Liver (tissue), 9 donors: ENCODE results near the gene C6orf132. TPM values are rescaled to one million over a fixed set of nuclear protein-coding genes. Genes with fewer than 3 reads are reported as not detected.

Experiments
- DNase-seq: peaks from one replicate; pipeline ENCODE4 v3.0.0-alpha.2; 2017; ENCODE audit warnings: low spot score
- H3K27ac ChIP-seq, 2 donors: one replicate each; pipeline ENCODE4 v1.7.0; 2013; ENCODE audit warnings: inconsistent platforms in 2 of 2, low read length in 2 of 2, control low read depth in 1 of 2, low read depth in 1 of 2, mild to moderate bottlenecking in 1 of 2
- H3K27me3 ChIP-seq, 4 donors: one replicate each; pipeline versions ENCODE4 v1.6.1 to v1.7.0; 2013; ENCODE audit warnings: low read length in 3 of 4, inconsistent platforms in 1 of 4, mild to moderate bottlenecking in 1 of 4, moderate library complexity in 1 of 4; ENCODE audit not compliant: control insufficient read depth in 4 of 4, insufficient read depth in 4 of 4
- H3K36me3 ChIP-seq, 4 donors: one replicate each; pipeline versions ENCODE4 v1.6.1 to v1.7.0; 2013; ENCODE audit warnings: low read length in 3 of 4, mild to moderate bottlenecking in 3 of 4, low read depth in 1 of 4, moderate library complexity in 1 of 4; ENCODE audit not compliant: control insufficient read depth in 4 of 4, insufficient read depth in 3 of 4
- H3K4me1 ChIP-seq, 4 donors: one replicate each; pipeline versions ENCODE4 v1.6.1 to v1.7.0; 2013; ENCODE audit warnings: low read length in 3 of 4, mild to moderate bottlenecking in 3 of 4, moderate library complexity in 1 of 4; ENCODE audit not compliant: control insufficient read depth in 4 of 4, insufficient read depth in 4 of 4
- H3K4me3 ChIP-seq, 3 donors: one replicate each; pipeline versions ENCODE4 v1.6.1 to v1.7.0; 2013; ENCODE audit warnings: low read length in 3 of 3, control low read depth in 1 of 3, low read depth in 1 of 3, mild to moderate bottlenecking in 1 of 3
- H3K9ac ChIP-seq, 2 donors: one replicate each; pipeline ENCODE4 v1.7.0; 2013; ENCODE audit warnings: low read length in 2 of 2, mild to moderate bottlenecking in 2 of 2, moderate library complexity in 2 of 2, control low read depth in 1 of 2, low read depth in 1 of 2
- H3K9me3 ChIP-seq, 4 donors: one replicate each; pipeline versions ENCODE4 v1.6.1 to v1.7.0; 2013; ENCODE audit warnings: low read length in 3 of 4; ENCODE audit not compliant: control insufficient read depth in 4 of 4
- CTCF ChIP-seq: fragments of 150-350 bp; IDR thresholded peaks from 2 replicates; pipeline ENCODE4 v1.5.1; 2017; ENCODE audit warnings: improper control_type of control experiment, low read depth, low read length; ENCODE audit not compliant: missing input control
- EGR1 ChIP-seq, 2 donors: IDR thresholded peaks; 2 replicates each; pipeline ENCODE4 v1.6.1; 2016 to 2018; ENCODE audit warnings: antibody characterized with exemption in 2 of 2, low read depth in 2 of 2
- FOXA1 ChIP-seq: IDR thresholded peaks from 2 replicates; pipeline ENCODE4 v1.6.1; 2016; ENCODE audit warnings: antibody characterized with exemption
- FOXA2 ChIP-seq: IDR thresholded peaks from 2 replicates; pipeline ENCODE4 v1.6.1; 2016; ENCODE audit warnings: antibody characterized with exemption
- HNF4A ChIP-seq, 2 donors: conservative IDR thresholded peaks; 2 replicates each; pipeline ENCODE4 v1.6.1; 2016; ENCODE audit warnings: antibody characterized with exemption in 2 of 2, mild to moderate bottlenecking in 2 of 2
- HNF4G ChIP-seq: IDR thresholded peaks from 2 replicates; pipeline ENCODE4 v1.6.1; 2016; ENCODE audit warnings: antibody characterized with exemption
- MAX ChIP-seq: IDR thresholded peaks from 2 replicates; pipeline ENCODE4 v1.6.1; 2016; ENCODE audit warnings: antibody characterized with exemption
- NR2F2 ChIP-seq: IDR thresholded peaks from 2 replicates; pipeline ENCODE4 v1.6.1; 2016; ENCODE audit warnings: antibody characterized with exemption
- REST ChIP-seq: IDR thresholded peaks from 2 replicates; pipeline ENCODE4 v1.6.1; 2016; ENCODE audit warnings: antibody characterized with exemption, mild to moderate bottlenecking
- RXRA ChIP-seq, 2 donors: IDR thresholded peaks; 2 replicates each; pipeline ENCODE4 v1.6.1; 2017 to 2018; ENCODE audit warnings: antibody characterized with exemption in 2 of 2, mild to moderate bottlenecking in 1 of 2
- SP1 ChIP-seq: IDR thresholded peaks from 2 replicates; pipeline ENCODE4 v1.6.1; 2018; ENCODE audit warnings: antibody characterized with exemption, mild to moderate bottlenecking
- TAF1 ChIP-seq: conservative IDR thresholded peaks from 2 replicates; pipeline ENCODE4 v1.6.1; 2016; ENCODE audit warnings: antibody characterized with exemption, mild to moderate bottlenecking
- YY1 ChIP-seq: IDR thresholded peaks from 2 replicates; pipeline ENCODE4 v1.6.1; 2016; ENCODE audit warnings: antibody characterized with exemption, mild to moderate bottlenecking
- ZBTB33 ChIP-seq: IDR thresholded peaks from 2 replicates; pipeline ENCODE4 v1.6.1; 2016; ENCODE audit warnings: antibody characterized with exemption
- WGBS: extraction: QIAGEN DNeasy Blood & Tissue Kit; methylation state at CpG from one replicate; pipeline ENCODE4 v1.1.7; 2013; 5-methylcytosine and 5-hydroxymethylcytosine counted together
- polyA plus RNA-seq, 2 donors: library from polyadenylated mRNA; stranded (reverse) in 1 of 2; unstranded in 1 of 2; fragments of 200-250 nt in 1 of 2; fragments of >200 nt in 1 of 2; fragmentation: Nextera tagmentation in 1 of 2; extraction: Ambion mirVana in 1 of 2; gene quantifications; one replicate each; pipeline versions ENCODE4 v1.2.1 to v1.2.3, GENCODE V29; 2013 to 2015
- total RNA-seq, 2 donors: library from RNA; depleted of rRNA; stranded (reverse); fragments of >200 nt; gene quantifications; one replicate each; pipeline ENCODE4 v1.2.3, GENCODE V29; 2014
- donor health status: healthy.
- donor health status: healthy.
- donor health status: healthy.
- donor health status: healthy.
- donor health status: healthy.

Gene C6orf132
- total and polyA plus RNA-seq, 4 donors = 0.07 to 0.25 (median 0.24) TPM; not detected in 1

GRCh38 chr6:42179261-42179944 is 37.0 kb upstream of the C6orf132 start (continued):
- TF ChIP-seq EGR1 (IDR thresholded peaks at IDR 0.05; ENCODE audit: low read depth in 2 of 2) = no peak

GRCh38 chr6:42177514-42178364 is 35.3 kb upstream of the C6orf132 start:
- no peaks in the 10 kb centered on the region for H3K4me1 ChIP-seq
- no peaks in the 10 kb centered on the region for H3K27me3 ChIP-seq
- H3K9ac ChIP-seq = no peak overlapping the region
- DNase-seq = no peak
- H3K4me3 ChIP-seq = no peak overlapping the region
- TF ChIP-seq REST (no peak), HNF4G (no peak), SP1 (no peak), NR2F2 (no peak), RXRA (IDR thresholded peaks at IDR 0.05) (no peak), ZBTB33 (no peak), CTCF (no peak), FOXA2 (no peak), EGR1 (IDR thresholded peaks at IDR 0.05; ENCODE audit: low read depth in 2 of 2) (no peak), FOXA1 (no peak)
- H3K9me3 ChIP-seq = no peaks in the 10 kb centered on the region
- WGBS = 33% methylated on average over 27 of the region's 27 CpGs
- H3K36me3 ChIP-seq = no peaks in the 10 kb centered on the region
- H3K27ac ChIP-seq = no peak overlapping the region

GRCh38 chr6:42176981-42177380 is 34.6 kb upstream of the C6orf132 start:
- no peaks in the 10 kb centered on the region for H3K4me1 ChIP-seq
- H3K9me3 ChIP-seq = no peaks in the 10 kb centered on the region
- no peak overlapping the region for H3K27ac ChIP-seq
- no peak overlapping the region for H3K9ac ChIP-seq
- no peaks in the 10 kb centered on the region for H3K27me3 ChIP-seq
- no peaks in the 10 kb centered on the region for H3K36me3 ChIP-seq
- no peak overlapping the region for H3K4me3 ChIP-seq
- no peak for DNase-seq
- TF ChIP-seq TAF1 (no peak), REST (no peak), YY1 (no peak), HNF4A (conservative IDR thresholded peaks at IDR 0.05) (no peak), HNF4G (no peak), ZBTB33 (no peak), FOXA1 (no peak), EGR1 (IDR thresholded peaks at IDR 0.05; ENCODE audit: low read depth in 2 of 2) (no peak), MAX (no peak), FOXA2 (no peak), NR2F2 (no peak)
